H9 (cell line): ENCODE results near the gene FAM227B. TPM values are rescaled to one million over a fixed set of nuclear protein-coding genes. Genes with fewer than 3 reads are reported as not detected.

ENCODE experiments used
- DNase-seq: peaks from one replicate; pipeline ENCODE4 v3.0.0-alpha.2; 2017
- H2AFZ ChIP-seq: one replicate; pipeline ENCODE4 v1.6.1; 2013; ENCODE audit warnings: mild to moderate bottlenecking, low read length, control low read depth, moderate library complexity
- H2AK5ac ChIP-seq: 2 replicates; pipeline ENCODE4 v1.6.1; 2013; ENCODE audit warnings: low read length, control low read depth, mixed read lengths; ENCODE audit not compliant: insufficient read length
- H2BK120ac ChIP-seq: one replicate; pipeline ENCODE4 v1.6.1; 2013; ENCODE audit warnings: low read depth, mild to moderate bottlenecking, low read length, control low read depth, inconsistent platforms; ENCODE audit not compliant: poor library complexity, severe bottlenecking
- H2BK12ac ChIP-seq: 2 replicates; pipeline ENCODE4 v1.6.1; 2013; ENCODE audit warnings: low read length, control low read depth, mixed read lengths, low read depth; ENCODE audit not compliant: insufficient read length
- H2BK15ac ChIP-seq: 2 replicates; pipeline ENCODE4 v1.6.1; 2013; ENCODE audit warnings: low read depth, low read length, control low read depth
- H2BK20ac ChIP-seq: one replicate; pipeline ENCODE4 v1.6.1; 2013; ENCODE audit warnings: low read depth, mild to moderate bottlenecking, low read length, control low read depth, inconsistent platforms; ENCODE audit not compliant: poor library complexity, severe bottlenecking
- H2BK5ac ChIP-seq: 2 replicates; pipeline ENCODE4 v1.6.1; 2013; ENCODE audit warnings: low read length, control low read depth, mixed read lengths; ENCODE audit not compliant: insufficient read length
- H3K14ac ChIP-seq: 2 replicates; pipeline ENCODE4 v1.6.1; 2013; ENCODE audit warnings: low read length, control low read depth; ENCODE audit not compliant: insufficient read depth
- H3K18ac ChIP-seq: 2 replicates; pipeline ENCODE4 v1.6.1; 2013; ENCODE audit warnings: low read depth, mild to moderate bottlenecking, mixed read lengths, low read length, control low read depth; ENCODE audit not compliant: insufficient read length
- H3K23ac ChIP-seq: 2 replicates; pipeline ENCODE4 v1.6.1; 2013; ENCODE audit warnings: low read length, control low read depth, mixed read lengths, low read depth; ENCODE audit not compliant: insufficient read length
- H3K23me2 ChIP-seq: 2 replicates; pipeline ENCODE4 v1.6.1; 2013; ENCODE audit warnings: low read depth, mild to moderate bottlenecking, mixed read lengths, low read length, control low read depth; ENCODE audit not compliant: insufficient read length, poor library complexity, severe bottlenecking
- H3K27ac ChIP-seq: 2 replicates; pipeline ENCODE4 v1.5.1; 2013; ENCODE audit warnings: low read length, control low read depth, mixed read lengths, low read depth; ENCODE audit not compliant: insufficient read length
- H3K27me3 ChIP-seq: 2 replicates; pipeline ENCODE4 v1.6.1; 2013; ENCODE audit warnings: low read length, control low read depth, inconsistent platforms; ENCODE audit not compliant: insufficient read depth
- H3K4ac ChIP-seq: 2 replicates; pipeline ENCODE4 v1.6.1; 2013; ENCODE audit warnings: low read depth, mild to moderate bottlenecking, control low read depth, inconsistent platforms, low read length, moderate library complexity
- H3K4me1 ChIP-seq: 2 replicates; pipeline ENCODE4 v1.6.1; 2013; ENCODE audit warnings: low read length, control low read depth, inconsistent platforms; ENCODE audit not compliant: insufficient read depth
- H3K4me2 ChIP-seq: 2 replicates; pipeline ENCODE4 v1.6.1; 2013; ENCODE audit warnings: low read length, control low read depth, mixed read lengths; ENCODE audit not compliant: insufficient read length, insufficient read depth
- H3K56ac ChIP-seq: 2 replicates; pipeline ENCODE4 v1.6.1; 2013; ENCODE audit warnings: low read depth, mild to moderate bottlenecking, mixed read lengths, low read length, control low read depth; ENCODE audit not compliant: insufficient read length
- H3K79me1 ChIP-seq: 2 replicates; pipeline ENCODE4 v1.6.1; 2013; ENCODE audit warnings: low read depth, mild to moderate bottlenecking, moderate library complexity, low read length, control low read depth, inconsistent platforms; ENCODE audit not compliant: insufficient read depth, poor library complexity, severe bottlenecking
- H3K79me2 ChIP-seq: 2 replicates; pipeline ENCODE4 v1.6.1; 2013; ENCODE audit warnings: low read length, control low read depth, inconsistent platforms; ENCODE audit not compliant: insufficient read depth
- H3K9ac ChIP-seq: 2 replicates; pipeline ENCODE4 v1.6.1; 2013; ENCODE audit warnings: low read length, control low read depth, mixed read lengths; ENCODE audit not compliant: insufficient read length; ENCODE audit errors: extremely low read depth
- H3K9me3 ChIP-seq: one replicate; pipeline ENCODE4 v1.6.1; 2013; ENCODE audit warnings: low read depth, low read length, inconsistent platforms; ENCODE audit not compliant: control insufficient read depth
- H3T11ph ChIP-seq: one replicate; pipeline ENCODE4 v1.6.1; 2013; ENCODE audit warnings: mild to moderate bottlenecking, low read length, control low read depth, inconsistent platforms
- H4K20me1 ChIP-seq: one replicate; pipeline ENCODE4 v1.6.1; 2013; ENCODE audit not compliant: control insufficient read depth, insufficient read length, insufficient read depth
- H4K5ac ChIP-seq: 2 replicates; pipeline ENCODE4 v1.6.1; 2013; ENCODE audit warnings: low read depth, mild to moderate bottlenecking, mixed read lengths, low read length, control low read depth; ENCODE audit not compliant: insufficient read length
- H4K8ac ChIP-seq: replicated peaks from 2 replicates; pipeline ENCODE4 v1.6.1; 2013; ENCODE audit warnings: low read length, control low read depth, mixed read lengths, low read depth; ENCODE audit not compliant: insufficient read length
- H4K91ac ChIP-seq: 2 replicates; pipeline ENCODE4 v1.6.1; 2013; ENCODE audit warnings: low read depth, mild to moderate bottlenecking, moderate library complexity, mixed read lengths, low read length, control low read depth; ENCODE audit not compliant: insufficient read length
- H3K27ac Mint-ChIP-seq, 3 experiments: 2 replicates in 2 of 3; 3 replicates in 1 of 3; pipeline ENCODE4 v1.8.0; 2020 to 2021; ENCODE audit warnings: mixed read lengths in 3 of 3, mild to moderate bottlenecking in 1 of 3, moderate library complexity in 1 of 3
- H3K27me3 Mint-ChIP-seq: 2 replicates; pipeline ENCODE4 v1.8.0; 2021; ENCODE audit warnings: low read depth, mild to moderate bottlenecking, moderate library complexity, mixed read lengths
- H3K36me3 Mint-ChIP-seq, 3 experiments: 2 replicates in 2 of 3; 3 replicates in 1 of 3; pipeline ENCODE4 v1.8.0; 2020 to 2021; ENCODE audit warnings: low read depth in 3 of 3, mixed read lengths in 3 of 3; ENCODE audit not compliant: insufficient read depth in 1 of 3
- H3K4me1 Mint-ChIP-seq, 2 experiments: 2 replicates each; pipeline ENCODE4 v1.8.0; 2020; ENCODE audit warnings: mixed read lengths in 2 of 2
- H3K4me3 Mint-ChIP-seq, 2 experiments: 2 replicates in 1 of 2; 3 replicates in 1 of 2; pipeline ENCODE4 v1.8.0; 2020 to 2021; ENCODE audit warnings: mild to moderate bottlenecking in 2 of 2, mixed read lengths in 2 of 2, moderate library complexity in 1 of 2
- H3K9me3 Mint-ChIP-seq, 2 experiments: 2 replicates in 1 of 2; 3 replicates in 1 of 2; pipeline ENCODE4 v1.8.0; 2020; ENCODE audit warnings: mild to moderate bottlenecking in 2 of 2, mixed read lengths in 2 of 2, moderate library complexity in 1 of 2
- CTCF ChIP-seq: fragments of 200-600 bp; sonication (generic); conservative IDR thresholded peaks from 3 replicates; pipeline ENCODE4 v1.8.0; 2021; ENCODE audit warnings: antibody characterized with exemption, mild to moderate bottlenecking
- WGBS: extraction: QIAGEN DNeasy Blood & Tissue Kit; methylation state at CpG from one replicate; pipeline ENCODE4 v1.1.7; 2013; ENCODE audit warnings: missing lambda C conversion rate, low lambda C conversion rate, mixed read lengths; ENCODE audit not compliant: insufficient read length; ENCODE audit errors: extremely low coverage; 5-methylcytosine and 5-hydroxymethylcytosine counted together
- total RNA-seq: library from RNA; stranded (reverse); gene quantifications from 2 replicates; pipeline ENCODE4 v1.2.1, GENCODE V29; 2021

The FAM227B gene
- total RNA-seq, 1 experiment from 2014 or later = 5.5 TPM

DNA sequence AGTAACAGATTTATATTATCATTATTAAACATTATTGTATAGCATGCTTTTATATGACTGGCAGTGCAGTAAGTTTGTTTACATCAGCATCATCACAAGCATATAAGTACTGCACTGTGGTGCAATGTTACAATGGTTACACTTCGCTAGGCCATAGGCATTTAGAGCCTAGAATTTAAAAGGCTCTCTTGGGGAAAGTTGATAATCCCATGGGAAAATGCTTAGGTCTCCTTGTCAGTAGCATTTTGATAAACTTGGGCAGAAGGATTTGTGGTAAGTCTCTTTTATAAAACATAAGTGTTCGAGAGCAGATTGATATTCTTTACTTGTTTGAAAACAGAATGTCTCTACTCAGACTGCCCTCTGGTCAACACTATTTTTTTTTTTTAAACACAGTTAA is 7.8 kb upstream of the FAM227B start:
- no peaks in the 10 kb centered on the region for H3K27me3 Mint-ChIP-seq

More for the DNA sequence above, 7.8 kb upstream of the FAM227B start:
- H2AFZ ChIP-seq = no peak overlapping the region
- no peak overlapping the region for H3T11ph ChIP-seq
- no peak overlapping the region for H3K27ac ChIP-seq
- H2BK12ac ChIP-seq = no peak overlapping the region
- no CpG with 5 or more reads among the region's 2 CpGs for WGBS
- Mint-ChIP-seq H3K27ac (no peak overlapping the region), H3K4me1 (peaks cover 2% of the 10 kb centered on the region in 2 experiments; a peak in 2 of 4 replicates), H3K4me3 (no peak overlapping the region), H3K36me3 (peaks cover 18 to 49% (median 47%) of the 10 kb centered on the region in 3 experiments), H3K9me3 (peaks cover 9 to 13% of the 10 kb centered on the region in 2 experiments; a peak in 3 of 5 replicates)
- no peak overlapping the region for H2BK5ac ChIP-seq
- H3K27me3 ChIP-seq = no peaks in the 10 kb centered on the region
- TF ChIP-seq CTCF = no peak
- no peaks in the 10 kb centered on the region for H3K4me1 ChIP-seq
- no peak overlapping the region for H3K14ac ChIP-seq
- no peak overlapping the region for H4K91ac ChIP-seq
- H3K18ac ChIP-seq = no peak overlapping the region
- no peak overlapping the region for H2BK120ac ChIP-seq
- 0 out of 2 replicates have a peak, but pooled peaks cover 3% of the 10 kb centered on the region for H3K79me2 ChIP-seq
- H2BK15ac ChIP-seq = no peak overlapping the region
- H3K9ac ChIP-seq = no peak overlapping the region
- H2AK5ac ChIP-seq = no peak overlapping the region
- no peaks in the 10 kb centered on the region for H4K20me1 ChIP-seq
- no peaks in the 10 kb centered on the region for H3K23me2 ChIP-seq
- no peak overlapping the region for H3K4me2 ChIP-seq
- no peaks in the 10 kb centered on the region for H3K79me1 ChIP-seq
- no peak overlapping the region for H2BK20ac ChIP-seq
- no peak for DNase-seq
- no peak overlapping the region for H4K5ac ChIP-seq
- H3K56ac ChIP-seq = no peak overlapping the region
- no peak overlapping the region for H3K4ac ChIP-seq
- H3K9me3 ChIP-seq = peaks cover 4% of the 10 kb centered on the region
- no peak overlapping the region for H3K23ac ChIP-seq
- H4K8ac ChIP-seq = no peak overlapping the region
